ENCODE measurements around the gene BCL11B. TPM values are rescaled to one million over a fixed set of nuclear protein-coding genes. Genes with fewer than 3 reads are reported as not detected.

The BCL11B gene
- total and polyA plus RNA-seq, 5 experiments from 2014 or later, result 8.2 to 209 (median 12.1) TPM

GRCh38 chr14:99181804-99182520, 90.0 kb downstream of the BCL11B start:
- no peaks in the 10 kb centered on the region for H3K9me3 Mint-ChIP-seq
- H3K4me1 Mint-ChIP-seq, result peaks cover 62 to 99% (median 95%) of the 10 kb centered on the region in 4 donors
- no peaks in the 10 kb centered on the region for H3K27me3 Mint-ChIP-seq
- H3K36me3 Mint-ChIP-seq, result peaks cover 0 to 74% (median 4%) of the 10 kb centered on the region in 3 donors
- H3K27ac Mint-ChIP-seq, result peak overlapping the region; percentile 91 to 99 (median 96)
- POLR2A ChIA-PET, result interaction anchor here (0.8 to 76.3 kb wide), 7 partner anchors 8 to 1046 kb away, joined by 3 to 2798 read pairs (median 3); no protein-coding TSS in a partner anchor
- ATAC-seq (no peak), DNase-seq (no peak)
- peak overlapping the region; percentile 52 to 93 (median 84) for H3K4me3 Mint-ChIP-seq

GRCh38 chr14:99181241-99181640, 90.8 kb downstream of the BCL11B start:
- Mint-ChIP-seq H3K27me3 (no peaks in the 10 kb centered on the region), H3K4me1 (peaks cover 57 to 94% (median 89%) of the 10 kb centered on the region in 4 donors), H3K36me3 (peaks cover 0 to 80% (median 10%) of the 10 kb centered on the region in 3 donors), H3K4me3 (peak overlapping the region; percentile 52 to 93 (median 83)), H3K27ac (peak overlapping the region; percentile 91 to 99 (median 96)), H3K9me3 (peaks cover 0 to 3% (median 0%) of the 10 kb centered on the region in 9 donors)
- ATAC-seq (peak; percentile 7 to 48), DNase-seq (peak in 5 of 10 donors; percentile 50 to 70 (median 56))
- POLR2A ChIA-PET, result interaction anchor here (1.1 to 76.3 kb wide), 5 partner anchors 9 to 1045 kb away, joined by 3 to 2798 read pairs (median 3); no protein-coding TSS in a partner anchor

DNA sequence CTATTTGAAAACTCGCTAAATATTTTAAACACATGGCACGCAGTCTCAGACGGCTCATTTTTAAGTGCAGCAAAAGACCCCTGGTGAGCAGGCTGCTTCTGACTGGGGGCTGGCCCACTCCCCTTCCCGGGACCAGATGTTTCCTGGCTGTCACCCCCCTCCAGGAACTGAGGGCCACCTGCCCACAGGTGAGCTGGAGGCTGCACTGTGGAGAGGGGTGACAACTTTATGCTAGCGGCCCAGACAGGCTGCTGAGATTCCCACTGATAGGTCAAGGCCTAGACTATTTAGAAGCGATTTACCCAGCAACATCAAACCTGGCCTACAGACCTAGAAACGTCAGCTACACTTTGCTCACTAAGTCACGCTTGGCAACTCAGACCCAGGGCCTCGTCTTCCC, 92.1 kb downstream of the BCL11B start:
- Mint-ChIP-seq H3K36me3 (peaks cover 0 to 82% (median 14%) of the 10 kb centered on the region in 3 donors), H3K4me1 (peaks cover 47 to 81% (median 77%) of the 10 kb centered on the region in 4 donors), H3K9me3 (peaks cover 0 to 3% (median 0%) of the 10 kb centered on the region in 9 donors), H3K4me3 (peak overlapping the region; percentile 53 to 93 (median 83)), H3K27ac (peak overlapping the region; percentile 91 to 99 (median 96)), H3K27me3 (no peaks in the 10 kb centered on the region)
- DNase-seq (peak in 4 of 10 donors; percentile 1 to 62 (median 16)), ATAC-seq (peak; percentile 9 to 16)
- POLR2A ChIA-PET, result interaction anchor here (0.6 to 76.3 kb wide), 11 partner anchors 8 to 1039 kb away, joined by 3 to 2798 read pairs (median 4); no protein-coding TSS in a partner anchor

DNA sequence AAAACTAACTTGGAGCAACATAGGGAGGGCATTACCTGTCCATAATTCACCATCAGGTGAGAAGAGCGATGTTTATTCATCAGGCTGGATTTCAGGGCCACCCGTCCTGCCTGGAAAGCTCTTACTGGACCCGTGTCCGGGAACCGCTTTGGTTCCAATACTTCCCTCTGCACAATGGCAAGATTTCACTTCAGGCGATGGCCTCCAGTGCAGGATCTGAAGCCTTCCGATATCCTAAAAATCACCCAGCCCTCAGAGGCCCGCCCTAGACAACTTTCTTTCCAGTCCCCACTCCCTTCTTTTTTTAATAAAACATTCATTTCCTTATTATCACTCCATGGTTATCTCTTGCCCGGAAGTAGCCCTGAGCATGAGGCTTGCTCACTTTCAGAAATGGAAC, 92.5 kb downstream of the BCL11B start:
- H3K9me3 Mint-ChIP-seq, result peaks cover 0 to 3% (median 0%) of the 10 kb centered on the region in 9 donors
- ATAC-seq (no peak), DNase-seq (peak in 3 of 10 donors; percentile 0 to 24 (median 15))
- H3K27me3 Mint-ChIP-seq, result no peaks in the 10 kb centered on the region
- POLR2A ChIA-PET, result interaction anchor here (0.6 to 76.3 kb wide), 16 partner anchors 9 to 1116 kb away, joined by 3 to 2798 read pairs (median 5); partner anchors contain the start of gene BCL11B
- H3K36me3 Mint-ChIP-seq, result peaks cover 0 to 80% (median 14%) of the 10 kb centered on the region in 3 donors
- peak overlapping the region; percentile 53 to 93 (median 83) for H3K4me3 Mint-ChIP-seq
- H3K27ac Mint-ChIP-seq, result peak overlapping the region; percentile 91 to 99 (median 96)
- peaks cover 45 to 76% (median 72%) of the 10 kb centered on the region in 4 donors for H3K4me1 Mint-ChIP-seq

- DNase-seq, result peak in 4 of 10 donors; percentile 0 to 37 (median 10)
Measured at GRCh38 chr14:99177886-99178835, 93.8 kb downstream of the BCL11B start.

GRCh38 chr14:99177046-99177655, 94.8 kb downstream of the BCL11B start:
- DNase-seq, result peak in 2 of 10 donors; percentile 1 to 19
- no peak for ATAC-seq
- Mint-ChIP-seq H3K36me3 (peaks cover 0 to 80% (median 31%) of the 10 kb centered on the region in 3 donors), H3K27me3 (no peaks in the 10 kb centered on the region), H3K4me1 (peaks cover 28 to 58% (median 49%) of the 10 kb centered on the region in 4 donors), H3K4me3 (peak overlapping the region in 6 of 10 donors; percentile 22 to 88 (median 59)), H3K27ac (peak overlapping the region; percentile 73 to 98 (median 94)), H3K9me3 (peaks cover 0 to 5% (median 0%) of the 10 kb centered on the region in 9 donors)
- POLR2A ChIA-PET, result interaction anchor here (0.8 to 76.3 kb wide), 4 partner anchors 10 to 85 kb away, joined by 4 to 2798 read pairs (median 5); no protein-coding TSS in a partner anchor

More at GRCh38 chr14:99177886-99178835, 93.8 kb downstream of the BCL11B start:
- peak in 1 of 2 donors; percentile 1 for ATAC-seq
- no peaks in the 10 kb centered on the region for H3K27me3 Mint-ChIP-seq
- H3K27ac Mint-ChIP-seq, result peak overlapping the region; percentile 90 to 98 (median 94)
- peaks cover 0 to 5% (median 0%) of the 10 kb centered on the region in 9 donors for H3K9me3 Mint-ChIP-seq
- H3K4me3 Mint-ChIP-seq, result peak overlapping the region; percentile 58 to 88 (median 72)
- peaks cover 35 to 64% (median 59%) of the 10 kb centered on the region in 4 donors for H3K4me1 Mint-ChIP-seq
- POLR2A ChIA-PET, result interaction anchor here (0.7 to 76.3 kb wide), 13 partner anchors 8 to 1037 kb away, joined by 4 to 2798 read pairs (median 5); partner anchors contain the start of gene BCL11B
- peaks cover 0 to 80% (median 22%) of the 10 kb centered on the region in 3 donors for H3K36me3 Mint-ChIP-seq

DNA sequence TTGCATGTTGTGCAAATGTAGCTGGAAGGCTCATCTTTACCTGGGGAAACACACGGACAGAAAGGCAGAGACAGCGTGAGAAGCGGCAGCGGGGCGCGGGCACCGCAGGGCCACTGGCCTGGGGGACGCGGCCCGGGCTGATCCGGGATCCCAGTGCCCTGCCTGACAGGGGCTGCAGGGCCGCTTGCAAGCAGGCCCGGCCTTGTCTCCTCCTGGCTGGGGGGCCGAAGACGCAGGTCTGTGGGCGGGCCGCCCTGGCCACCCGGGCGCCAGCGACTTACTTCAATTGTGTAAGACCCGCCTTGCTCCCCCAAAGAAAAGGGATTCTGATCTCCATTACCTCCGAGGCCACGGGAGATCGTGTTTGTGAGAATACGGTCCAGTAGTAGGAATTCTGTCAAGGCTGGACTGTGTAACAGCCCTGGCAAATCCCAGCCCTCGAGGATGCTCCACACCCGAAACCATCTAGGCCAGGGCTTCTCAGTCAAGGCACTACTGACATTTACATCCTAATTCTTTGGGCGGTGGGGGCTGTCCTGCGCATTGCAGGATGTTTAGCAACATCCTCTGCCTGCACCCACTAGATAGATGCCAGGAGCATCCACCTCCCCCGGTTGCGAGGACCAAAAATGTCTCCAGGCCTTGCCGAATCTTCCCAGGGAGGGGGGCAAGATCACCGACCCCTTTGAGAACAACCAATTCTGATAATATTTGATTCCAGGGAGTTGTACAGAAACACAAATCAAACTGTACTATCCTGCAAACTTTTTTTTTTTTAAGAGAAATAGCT, 95.6 kb downstream of the BCL11B start:
- Mint-ChIP-seq H3K9me3 (peaks cover 0 to 5% (median 0%) of the 10 kb centered on the region in 9 donors), H3K36me3 (peaks cover 0 to 81% (median 37%) of the 10 kb centered on the region in 3 donors), H3K4me1 (peaks cover 23 to 54% (median 43%) of the 10 kb centered on the region in 4 donors), H3K27me3 (no peaks in the 10 kb centered on the region), H3K27ac (peak overlapping the region; percentile 73 to 98 (median 94)), H3K4me3 (peak overlapping the region in 5 of 10 donors; percentile 18 to 62 (median 39))
- ATAC-seq (no peak), DNase-seq (peak in 2 of 10 donors; percentile 0 to 16)
- POLR2A ChIA-PET, result interaction anchor here (0.8 to 76.3 kb wide), 3 partner anchors 11 to 86 kb away, joined by 5 to 2798 read pairs (median 5); no protein-coding TSS in a partner anchor

- POLR2A ChIA-PET, result interaction anchor here (76.3 kb wide), 1 partner anchor 51 kb away, joined by 2798 read pairs; no protein-coding TSS in a partner anchor
- H3K4me3 Mint-ChIP-seq, result no peak overlapping the region
- H3K27me3 Mint-ChIP-seq, result no peaks in the 10 kb centered on the region
- peak overlapping the region in 3 of 10 donors; percentile 27 to 83 (median 33) for H3K27ac Mint-ChIP-seq
- H3K9me3 Mint-ChIP-seq, result peaks cover 0 to 5% (median 0%) of the 10 kb centered on the region in 9 donors
- no peak for DNase-seq
- H3K36me3 Mint-ChIP-seq, result peaks cover 0 to 83% (median 43%) of the 10 kb centered on the region in 3 donors
- no peak for ATAC-seq
- peaks cover 20 to 52% (median 43%) of the 10 kb centered on the region in 4 donors for H3K4me1 Mint-ChIP-seq
Measured at GRCh38 chr14:99175331-99176155, 96.5 kb downstream of the BCL11B start.

GRCh38 chr14:99174770-99175319, 97.2 kb downstream of the BCL11B start:
- no peaks in the 10 kb centered on the region for H3K27me3 Mint-ChIP-seq
- peaks cover 0 to 5% (median 0%) of the 10 kb centered on the region in 9 donors for H3K9me3 Mint-ChIP-seq
- peaks cover 15 to 50% (median 38%) of the 10 kb centered on the region in 4 donors for H3K4me1 Mint-ChIP-seq
- no peak for ATAC-seq
- no peak for DNase-seq
- peaks cover 0 to 82% (median 43%) of the 10 kb centered on the region in 3 donors for H3K36me3 Mint-ChIP-seq
- H3K27ac Mint-ChIP-seq, result no peak overlapping the region
- POLR2A ChIA-PET, result interaction anchor here (1.1 to 76.3 kb wide), 3 partner anchors 9 to 52 kb away, joined by 3 to 2798 read pairs (median 8); no protein-coding TSS in a partner anchor
- no peak overlapping the region for H3K4me3 Mint-ChIP-seq
